K562 (cell line): ENCODE data around the gene ST3GAL3. TPM values are rescaled to one million over a fixed set of nuclear protein-coding genes. Genes with fewer than 3 reads are reported as not detected.
A peak's percentile ranks its signal among the peaks of the same experiment; 100 is the strongest.

Experiments
- ATAC-seq: fragments of 200-7000 bp; cut with Tn5 transposase; 3 replicates; pipeline ENCODE4 v1.9.1; 2020; ENCODE audit warnings: moderate library complexity
- BruUV-seq: library from RNA; stranded (reverse); fragments of 400-500 nt; replicated peaks from 2 replicates; lab custom pipeline; 2021; lab: Mats Ljungman, UMichigan
- CTCF ChIA-PET: fragments of 300-600 bp; formaldehyde crosslinking; extraction: SDS; loops from one replicate; lab custom pipeline; 2021; ENCODE audit warnings: low intra/inter-chr PET ratio; lab: Yijun Ruan, JAX
- POLR2A ChIA-PET: fragments of 300-600, 350-650 bp; sonication (Branson Sonifier 250); formaldehyde crosslinking; extraction: SDS; loops from one replicate; lab custom pipeline; 2021; ENCODE audit warnings: antibody characterized with exemption, inconsistent platforms; lab: Yijun Ruan, JAX
- DNase-seq, 4 experiments: peaks; one replicate each; pipeline versions ENCODE4 v3.0.0 to v3.0.0-alpha.2; 2011 to 2018; ENCODE audit warnings: low spot score in 3 of 4, mixed read lengths in 3 of 4; ENCODE audit errors: extremely low read depth in 1 of 4
- FAIRE-seq: peaks from 2 replicates; lab custom pipeline; 2011; peaks lifted over from hg19 to GRCh38; lab: Jason Lieb, UNC
- H2AFZ ChIP-seq: 2 replicates; pipeline ENCODE4 v1.6.0; 2011; ENCODE audit warnings: low read depth, low read length, control low read depth, inconsistent platforms
- H3K27ac ChIP-seq: fragments of 200-600 bp; 3 replicates; pipeline ENCODE4 v1.8.0; 2011; ENCODE audit warnings: low read depth, mild to moderate bottlenecking, control low read depth, inconsistent platforms, low read length, moderate library complexity, mixed read lengths; ENCODE audit errors: extremely low read depth
- H3K27me3 ChIP-seq, 2 experiments: fragments of 300-600 bp in 1 of 2; 2 replicates in 1 of 2; 3 replicates in 1 of 2; pipeline versions ENCODE4 v1.6.0 to v1.8.0; 2011; ENCODE audit warnings: inconsistent platforms in 2 of 2, low read length in 2 of 2, mild to moderate bottlenecking in 1 of 2, mixed read lengths in 1 of 2, moderate library complexity in 1 of 2; ENCODE audit not compliant: control insufficient read depth in 2 of 2, insufficient read depth in 2 of 2
- H3K36me3 ChIP-seq: fragments of 300-600 bp; 3 replicates; pipeline ENCODE4 v1.8.0; 2011; ENCODE audit warnings: mild to moderate bottlenecking, low read length, inconsistent platforms; ENCODE audit not compliant: control insufficient read depth, insufficient read depth
- H3K4me1 ChIP-seq, 2 experiments: fragments of 200-600 bp in 1 of 2; replicated peaks in 1 of 2; 2 replicates in 1 of 2; 3 replicates in 1 of 2; pipeline versions ENCODE4 v1.5.1 to v1.8.0; 2011; ENCODE audit warnings: inconsistent platforms in 2 of 2, low read length in 2 of 2, mild to moderate bottlenecking in 1 of 2, mixed read lengths in 1 of 2, moderate library complexity in 1 of 2; ENCODE audit not compliant: control insufficient read depth in 2 of 2, insufficient read depth in 2 of 2
- H3K4me2 ChIP-seq: 2 replicates; pipeline ENCODE4 v1.6.1; 2011; ENCODE audit warnings: low read length, control low read depth, inconsistent platforms, mixed read lengths; ENCODE audit not compliant: insufficient read depth
- H3K4me3 ChIP-seq: fragments of 200-600 bp; sonication (generic), shearing (Covaris generic); 2 replicates; pipeline ENCODE4 v1.5.1; 2016; ENCODE audit warnings: control low read depth, inconsistent platforms
- H3K79me2 ChIP-seq: fragments of 200-600 bp; 3 replicates; pipeline ENCODE4 v1.8.0; 2011; ENCODE audit warnings: low read length, inconsistent platforms; ENCODE audit not compliant: control insufficient read depth, insufficient read depth
- H3K9ac ChIP-seq, 2 experiments: 2 replicates each; pipeline versions ENCODE4 v1.6.0 to v1.6.1; 2011; ENCODE audit warnings: low read depth in 2 of 2, low read length in 2 of 2, control low read depth in 1 of 2, inconsistent platforms in 1 of 2, mild to moderate bottlenecking in 1 of 2, mixed read lengths in 1 of 2; ENCODE audit not compliant: insufficient read depth in 1 of 2
- H3K9me1 ChIP-seq: one replicate; pipeline ENCODE4 v1.6.0; 2011; ENCODE audit warnings: inconsistent platforms, mild to moderate bottlenecking, low read length, moderate library complexity; ENCODE audit not compliant: control insufficient read depth, insufficient read depth
- H3K9me3 ChIP-seq: replicated peaks from 2 replicates; pipeline ENCODE4 v1.5.1; 2011; ENCODE audit warnings: low read depth, low read length, inconsistent platforms; ENCODE audit not compliant: control insufficient read depth, insufficient read depth
- H4K20me1 ChIP-seq: replicated peaks from 2 replicates; pipeline ENCODE4 v1.6.1; 2011; ENCODE audit warnings: low read length, inconsistent platforms, mixed read lengths; ENCODE audit not compliant: control insufficient read depth, insufficient read depth
- BMI1 ChIP-seq: fragments of 150-350 bp; IDR thresholded peaks from 2 replicates; pipeline ENCODE4 v1.6.1; 2014; ENCODE audit warnings: low read length
- BRCA1 ChIP-seq, 2 experiments: fragments of 450-650 bp in 1 of 2; sonication (generic) in 1 of 2; formaldehyde crosslinking in 1 of 2; IDR thresholded peaks; 2 replicates each; pipeline versions ENCODE4 v1.5.0 to v1.6.1; 2017 to 2020; ENCODE audit warnings: mild to moderate bottlenecking in 1 of 2, missing genetic modification reagents in 1 of 2
- CBFB ChIP-seq: sonication (generic); formaldehyde crosslinking; IDR thresholded peaks from 2 replicates; pipeline ENCODE4 v1.4.0; 2020; ENCODE audit warnings: mild to moderate bottlenecking, missing genetic modification reagents
- FOXM1 ChIP-seq, 2 experiments: fragments of 450-650 bp in 1 of 2; sonication (generic) in 1 of 2; formaldehyde crosslinking in 1 of 2; IDR thresholded peaks; 2 replicates each; pipeline versions ENCODE4 v1.6.1 to v1.9.0; 2017 to 2022; ENCODE audit warnings: low read depth in 2 of 2, mild to moderate bottlenecking in 2 of 2, missing genetic modification reagents in 1 of 2, moderate library complexity in 1 of 2
- FOXP1 ChIP-seq: sonication (generic); formaldehyde crosslinking; IDR thresholded peaks from 2 replicates; pipeline ENCODE4 v1.8.0; 2022; ENCODE audit warnings: mild to moderate bottlenecking, missing genetic modification reagents
- GTF2F1 ChIP-seq: IDR thresholded peaks from 2 replicates; pipeline ENCODE4 v1.6.1; 2011; ENCODE audit warnings: low read depth, low read length, improper control_type of control experiment
- JUNB ChIP-seq: fragments of 450-650 bp; formaldehyde crosslinking; conservative IDR thresholded peaks from 2 replicates; pipeline ENCODE4 v1.4.0; 2020; ENCODE audit warnings: mild to moderate bottlenecking
- JUND ChIP-seq, 2 experiments: IDR thresholded peaks; 2 replicates in 1 of 2; 3 replicates in 1 of 2; pipeline ENCODE4 v1.6.1; 2011; ENCODE audit warnings: borderline replicate concordance in 2 of 2, low read depth in 2 of 2, low read length in 2 of 2, improper control_type of control experiment in 1 of 2, missing biosample characterization in 1 of 2, missing genetic modification characterization in 1 of 2, missing genetic modification reagents in 1 of 2
- SMARCA5 ChIP-seq: fragments of 450-650 bp; IDR thresholded peaks from 2 replicates; pipeline ENCODE4 v1.6.1; 2016
- SREBF2 ChIP-seq: sonication (generic); formaldehyde crosslinking; IDR thresholded peaks from 2 replicates; pipeline ENCODE4 v1.4.0; 2020; ENCODE audit warnings: mild to moderate bottlenecking, missing genetic modification reagents
- SUPT5H ChIP-seq: fragments of 450-650 bp; IDR thresholded peaks from 2 replicates; pipeline ENCODE4 v1.6.1; 2016
- TCF3 ChIP-seq: sonication (generic); formaldehyde crosslinking; IDR thresholded peaks from 2 replicates; pipeline ENCODE4 v1.4.0; 2020; ENCODE audit warnings: mild to moderate bottlenecking, missing genetic modification reagents
- TEAD4 ChIP-seq, 2 experiments: sonication (generic) in 1 of 2; formaldehyde crosslinking in 1 of 2; IDR thresholded peaks; 2 replicates each; pipeline versions ENCODE4 v1.6.1 to v1.8.0; 2012 to 2022; ENCODE audit warnings: borderline replicate concordance in 1 of 2, inconsistent platforms in 1 of 2, low read length in 1 of 2, mild to moderate bottlenecking in 1 of 2, missing genetic modification reagents in 1 of 2
- ZNF224 ChIP-seq: sonication (generic); formaldehyde crosslinking; IDR thresholded peaks from 2 replicates; pipeline ENCODE4 v1.8.0; 2022; ENCODE audit warnings: mild to moderate bottlenecking, missing genetic modification reagents
- ZNF354B ChIP-seq: fragments of 250-450 bp; sonication (Bioruptor Pico); IDR thresholded peaks from 2 replicates; pipeline ENCODE4 v1.4.0; 2020
- ZNF696 ChIP-seq: fragments of 250-450 bp; sonication (Bioruptor Pico); conservative IDR thresholded peaks from 2 replicates; pipeline ENCODE4 v1.4.0; 2020; ENCODE audit warnings: mild to moderate bottlenecking, moderate library complexity
- WGBS: fragments of 100-300 bp; shearing (Covaris generic); methylation state at CpG from one replicate; pipeline ENCODE4 v1.1.6; 2016; ENCODE audit warnings: low coverage, mixed read lengths; ENCODE audit not compliant: insufficient coverage; ENCODE audit errors: missing lambda C conversion rate; 5-methylcytosine and 5-hydroxymethylcytosine counted together
- in situ Hi-C: fragments of 300-500 bp; cut with MboI; formaldehyde crosslinking; loops from 4 replicates; pipeline ENCODE4 v1.15.0; 2018; ENCODE audit warnings: inconsistent platforms, mixed read lengths
- intact Hi-C: fragments of 100-400 bp; cut with micrococcal nuclease; formaldehyde crosslinking; loops from 2 replicates; pipeline ENCODE4 v1.14.2; 2022
- polyA plus RNA-seq, 8 experiments: library from polyadenylated mRNA; depleted of rRNA in 4 of 8; stranded (reverse) in 5 of 8; unstranded in 3 of 8; fragments of >200 nt; fragmentation: Nextera tagmentation in 2 of 8; fragmentation: Illumina TruSeq in 1 of 8; extraction: Ambion mirVana in 2 of 8; extraction: Trizol in 1 of 8; gene quantifications; 2 replicates each; pipeline versions ENCODE4 v1.2.1 to v1.2.3, GENCODE V29; 2011 to 2014; ENCODE audit warnings: inconsistent platforms in 1 of 8, missing spikeins in 1 of 8
- total RNA-seq, 7 experiments: library from RNA; depleted of rRNA in 6 of 7; stranded (reverse); fragments of >200 nt in 6 of 7; fragmentation: Illumina TruSeq in 2 of 7; extraction: Trizol in 2 of 7; gene quantifications; 2 replicates each; pipeline versions ENCODE4 v1.2.1 to v1.2.3, GENCODE V29; 2011 to 2021; ENCODE audit warnings: low replicate concordance in 1 of 7
- TF ChIP-seq, protein P1 (sequence below): fragments of 250-450 bp; sonication (Bioruptor Pico); IDR thresholded peaks from 2 replicates; pipeline ENCODE4 v1.8.0; 2021; ENCODE audit warnings: moderate library complexity, mild to moderate bottlenecking, inconsistent platforms
- TF ChIP-seq, protein P2 (sequence below): IDR thresholded peaks from 2 replicates; pipeline ENCODE4 v1.6.1; 2011; ENCODE audit not compliant: insufficient read length; ENCODE audit errors: extremely low read depth
- TF ChIP-seq, protein P3 (sequence below): fragments of 450-650 bp; formaldehyde crosslinking; IDR thresholded peaks from 2 replicates; pipeline ENCODE4 v1.4.0; 2020; ENCODE audit warnings: mild to moderate bottlenecking, mixed read lengths

The ST3GAL3 gene
- total and polyA plus RNA-seq, 9 of the 15 experiments (the other 6 are each of a cell fraction or from before 2014, with no cell fraction given) = 1.2 to 18.9 (median 11.0) TPM

DNA sequence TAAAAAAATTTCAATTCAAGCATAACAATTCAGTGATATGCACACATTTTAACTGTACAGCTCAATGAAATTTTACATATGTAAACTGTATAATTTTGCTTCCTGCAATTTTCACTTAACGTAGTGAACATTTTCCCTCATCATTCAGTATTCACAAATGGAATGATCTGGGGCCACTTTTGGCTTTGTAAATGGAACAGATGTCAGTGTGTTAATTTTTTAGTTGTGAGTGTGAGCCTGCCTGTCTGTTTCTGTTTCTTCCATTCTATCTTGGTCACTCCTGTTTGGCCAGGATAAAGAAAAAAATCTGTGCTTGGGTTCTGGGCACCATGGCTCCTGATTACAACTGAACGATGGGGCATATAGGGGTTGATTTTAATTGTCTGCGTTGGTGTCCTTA, 20.5 kb upstream of the ST3GAL3 start:
- peaks cover 88% of the 10 kb centered on the region for H3K36me3 ChIP-seq
- FAIRE-seq = peak; percentile 11
- in situ Hi-C loops = no loop called here

More for the DNA sequence above, 20.5 kb upstream of the ST3GAL3 start:
- Histone ChIP-seq H3K9me1 (no peaks in the 10 kb centered on the region), H3K4me2 (no peak overlapping the region), H3K79me2 (no peaks in the 10 kb centered on the region), H2AFZ (no peak overlapping the region), H3K27ac (no peak overlapping the region), H4K20me1 (0 out of 2 replicates have a peak, but pooled peaks cover 4% of the 10 kb centered on the region), H3K4me1 (no peaks in the 10 kb centered on the region; a peak in 1 of 5 replicates), H3K9ac (no peak overlapping the region), H3K9me3 (no peaks in the 10 kb centered on the region), H3K4me3 (no peak overlapping the region), H3K27me3 (no peaks in the 10 kb centered on the region)
- no TSS peak for BruUV-seq
- DNase-seq (no peak), ATAC-seq (no peak)
- no peak for TF ChIP-seq ZNF354B (CRISPR knock-in tag)
- no peak for TF ChIP-seq TCF3 (CRISPR knock-in tag)
- TF ChIP-seq FOXP1 (CRISPR knock-in tag) = no peak
- no peak for TF ChIP-seq ZNF224
- no peak for TF ChIP-seq SUPT5H
- TF ChIP-seq, protein P1, sequence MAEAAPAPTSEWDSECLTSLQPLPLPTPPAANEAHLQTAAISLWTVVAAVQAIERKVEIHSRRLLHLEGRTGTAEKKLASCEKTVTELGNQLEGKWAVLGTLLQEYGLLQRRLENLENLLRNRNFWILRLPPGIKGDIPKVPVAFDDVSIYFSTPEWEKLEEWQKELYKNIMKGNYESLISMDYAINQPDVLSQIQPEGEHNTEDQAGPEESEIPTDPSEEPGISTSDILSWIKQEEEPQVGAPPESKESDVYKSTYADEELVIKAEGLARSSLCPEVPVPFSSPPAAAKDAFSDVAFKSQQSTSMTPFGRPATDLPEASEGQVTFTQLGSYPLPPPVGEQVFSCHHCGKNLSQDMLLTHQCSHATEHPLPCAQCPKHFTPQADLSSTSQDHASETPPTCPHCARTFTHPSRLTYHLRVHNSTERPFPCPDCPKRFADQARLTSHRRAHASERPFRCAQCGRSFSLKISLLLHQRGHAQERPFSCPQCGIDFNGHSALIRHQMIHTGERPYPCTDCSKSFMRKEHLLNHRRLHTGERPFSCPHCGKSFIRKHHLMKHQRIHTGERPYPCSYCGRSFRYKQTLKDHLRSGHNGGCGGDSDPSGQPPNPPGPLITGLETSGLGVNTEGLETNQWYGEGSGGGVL = no peak
- TF ChIP-seq BRCA1 (IDR thresholded peaks at IDR 0.05) = no peak
- no peak for TF ChIP-seq BRCA1 (CRISPR knock-in tag; IDR thresholded peaks at IDR 0.05)
- no peak for TF ChIP-seq SREBF2 (CRISPR knock-in tag)
- TF ChIP-seq JUNB (CRISPR knock-in tag) = no peak
- TF ChIP-seq SMARCA5 = no peak
- TF ChIP-seq BMI1 = no peak
- TF ChIP-seq JUND (IDR thresholded peaks at IDR 0.05; ENCODE audit: borderline replicate concordance, low read depth, low read length) = no peak
- no peak for TF ChIP-seq JUND (tag; IDR thresholded peaks at IDR 0.05; ENCODE audit: borderline replicate concordance, low read depth, low read length)
- TF ChIP-seq, protein P2, sequence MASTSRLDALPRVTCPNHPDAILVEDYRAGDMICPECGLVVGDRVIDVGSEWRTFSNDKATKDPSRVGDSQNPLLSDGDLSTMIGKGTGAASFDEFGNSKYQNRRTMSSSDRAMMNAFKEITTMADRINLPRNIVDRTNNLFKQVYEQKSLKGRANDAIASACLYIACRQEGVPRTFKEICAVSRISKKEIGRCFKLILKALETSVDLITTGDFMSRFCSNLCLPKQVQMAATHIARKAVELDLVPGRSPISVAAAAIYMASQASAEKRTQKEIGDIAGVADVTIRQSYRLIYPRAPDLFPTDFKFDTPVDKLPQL = no peak
- no peak for TF ChIP-seq ZNF696 (CRISPR knock-in tag)
- TF ChIP-seq, protein P3, sequence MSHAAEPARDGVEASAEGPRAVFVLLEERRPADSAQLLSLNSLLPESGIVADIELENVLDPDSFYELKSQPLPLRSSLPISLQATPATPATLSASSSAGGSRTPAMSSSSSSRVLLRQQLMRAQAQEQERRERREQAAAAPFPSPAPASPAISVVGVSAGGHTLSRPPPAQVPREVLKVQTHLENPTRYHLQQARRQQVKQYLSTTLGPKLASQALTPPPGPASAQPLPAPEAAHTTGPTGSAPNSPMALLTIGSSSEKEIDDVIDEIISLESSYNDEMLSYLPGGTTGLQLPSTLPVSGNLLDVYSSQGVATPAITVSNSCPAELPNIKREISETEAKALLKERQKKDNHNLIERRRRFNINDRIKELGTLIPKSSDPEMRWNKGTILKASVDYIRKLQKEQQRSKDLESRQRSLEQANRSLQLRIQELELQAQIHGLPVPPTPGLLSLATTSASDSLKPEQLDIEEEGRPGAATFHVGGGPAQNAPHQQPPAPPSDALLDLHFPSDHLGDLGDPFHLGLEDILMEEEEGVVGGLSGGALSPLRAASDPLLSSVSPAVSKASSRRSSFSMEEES (CRISPR knock-in tag) = no peak
- TF ChIP-seq CBFB (CRISPR knock-in tag) = no peak
- no peak for TF ChIP-seq TEAD4 (IDR thresholded peaks at IDR 0.05; ENCODE audit: low read length)
- no peak for TF ChIP-seq TEAD4 (CRISPR knock-in tag; IDR thresholded peaks at IDR 0.05; ENCODE audit: borderline replicate concordance)
- no peak for TF ChIP-seq GTF2F1
- no peak for TF ChIP-seq FOXM1 (IDR thresholded peaks at IDR 0.05; ENCODE audit: low read depth)
- TF ChIP-seq FOXM1 (CRISPR knock-in tag; IDR thresholded peaks at IDR 0.05; ENCODE audit: low read depth) = no peak
- ChIA-PET CTCF (no interaction called here), POLR2A (interaction anchor here (0.6 to 2.5 kb wide), 2 partner anchors 20 to 613 kb away, joined by 3 to 10 read pairs; partner anchors contain the start of gene ST3GAL3)
- intact Hi-C loops = no loop called here
- WGBS = 96% methylated on average over 3 of the region's 3 CpGs
